ENCODE data around the gene MRPL52. TPM values are rescaled to one million over a fixed set of nuclear protein-coding genes. Genes with fewer than 3 reads are reported as not detected.

MRPL52 gene
- total and polyA plus RNA-seq, 10 of the 15 experiments (the other 5 are each of a cell fraction or from before 2014, with no cell fraction given) = 51.7 to 541 (median 142) TPM

GRCh38 chr14:22842211-22843122, 12.8 kb downstream of the MRPL52 start (continued):
- TF ChIP-seq USF2 (IDR thresholded peaks at IDR 0.05; ENCODE audit: borderline replicate concordance, low read depth, low read length) (no peak), SP1 (IDR thresholded peaks at IDR 0.05; ENCODE audit: low read depth, low read length) (no peak), ZNF384 (IDR thresholded peaks at IDR 0.05; ENCODE audit: borderline replicate concordance, low read depth, low read length) (no peak), SMARCA5 (IDR thresholded peaks at IDR 0.05) (no peak), FOXK2 (IDR thresholded peaks at IDR 0.05) (no peak), MTA3 (IDR thresholded peaks at IDR 0.05; ENCODE audit: borderline replicate concordance, low read length) (no peak), NR2F1 (conservative IDR thresholded peaks at IDR 0.05) (no peak), ZNF217 (IDR thresholded peaks at IDR 0.05) (no peak)

GRCh38 chr14:22843123-22843925, 13.6 kb downstream of the MRPL52 start:
- Histone ChIP-seq H3K27ac (ENCODE audit: control insufficient read depth, insufficient read depth) (no peak overlapping the region), H2AFZ (ENCODE audit: control insufficient read depth, low read depth, low read length) (no peak overlapping the region), H3K9ac (ENCODE audit: control insufficient read depth, insufficient read depth, low read length) (no peak overlapping the region), H3K27me3 (replicated peaks in 1 of 2; ENCODE audit: control insufficient read depth in 2 of 2, insufficient read depth in 2 of 2, low read length in 1 of 2) (no peaks in the 10 kb centered on the region), H3K9me3 (replicated peaks; ENCODE audit: control insufficient read depth, insufficient read depth, low read length) (no peaks in the 10 kb centered on the region), H3K4me2 (ENCODE audit: control insufficient read depth, insufficient read depth) (no peak overlapping the region), H3K79me2 (ENCODE audit: control insufficient read depth, insufficient read depth, low read length) (no peaks in the 10 kb centered on the region), H3K4me1 (ENCODE audit: control insufficient read depth, insufficient read depth, low read length) (peaks cover 18% of the 10 kb centered on the region), H3K36me3 (ENCODE audit: control insufficient read depth in 2 of 2, insufficient read depth in 2 of 2, low read length in 1 of 2) (no peaks in the 10 kb centered on the region), H4K20me1 (ENCODE audit: control insufficient read depth, insufficient read depth) (no peaks in the 10 kb centered on the region), H3K4me3 (no peak overlapping the region)
- no TSS peak for BruUV-seq (replicated peaks)
- ATAC-seq (no peak), DNase-seq (ENCODE audit: low read depth, low spot score) (no peak), FAIRE-seq (no peak)
- ChIA-PET CTCF (interaction anchor here (1.0 kb wide), 1 partner anchor 15 kb away, joined by 3 read pairs; no protein-coding TSS in a partner anchor), RAD21 (ENCODE audit: unreplicated experiment) (no interaction called here), POLR2A (interaction anchor here (0.5 to 0.9 kb wide), 2 partner anchors 13 to 19 kb away, joined by 3 read pairs; partner anchors contain the start of gene MRPL52), SMC1A (ENCODE audit: uncharacterized antibody, unreplicated experiment) (interaction anchor here (0.9 kb wide), 1 partner anchor 11 kb away, joined by 3 read pairs; no protein-coding TSS in a partner anchor)
- in situ Hi-C loops (cut with MboI) (loop anchor here (10.0 kb wide), 1 partner anchor 529 kb away; no protein-coding TSS in a partner anchor), intact Hi-C loops (cut with micrococcal nuclease; ENCODE audit: unreplicated experiment) (no loop called here)
- TF ChIP-seq PRDM15 (CRISPR knock-in tag; IDR thresholded peaks at IDR 0.05) (no peak), POLR2AphosphoS2 (IDR thresholded peaks at IDR 0.05; ENCODE audit: low read depth, low read length) (no peak)
- WGBS (ENCODE audit: insufficient coverage, insufficient replicate concordance, low lambda C conversion rate, missing lambda C conversion rate) = 70% methylated on average over 21 of the region's 21 CpGs
